Activated naive CD4-positive, alpha-beta T cell treated with anti-CD3 and anti-CD28 coated beads, Interleukin-2, amount 50 U/mL, for 24 hours (primary cell): ENCODE data around the gene FUNDC1.
"Not testable (repeated sequence)": the region's sequence is repeated elsewhere in the genome, so short reads cannot be mapped to it uniquely, and the experiment has no call there.

Source experiments
- H3K27ac Mint-ChIP-seq: one replicate; pipeline ENCODE4 v1.8.0; 2021; ENCODE audit warnings: mild to moderate bottlenecking, mixed read lengths
- H3K27me3 Mint-ChIP-seq: one replicate; pipeline ENCODE4 v1.8.0; 2021; ENCODE audit warnings: mixed read lengths
- H3K36me3 Mint-ChIP-seq: one replicate; pipeline ENCODE4 v1.8.0; 2021; ENCODE audit warnings: mixed read lengths
- H3K4me1 Mint-ChIP-seq: one replicate; pipeline ENCODE4 v1.8.0; 2021; ENCODE audit warnings: mixed read lengths
- H3K4me3 Mint-ChIP-seq: one replicate; pipeline ENCODE4 v1.8.0; 2021; ENCODE audit warnings: mild to moderate bottlenecking, mixed read lengths
- H3K9me3 Mint-ChIP-seq: one replicate; pipeline ENCODE4 v1.8.0; 2021; ENCODE audit warnings: mixed read lengths

Gene FUNDC1

DNA sequence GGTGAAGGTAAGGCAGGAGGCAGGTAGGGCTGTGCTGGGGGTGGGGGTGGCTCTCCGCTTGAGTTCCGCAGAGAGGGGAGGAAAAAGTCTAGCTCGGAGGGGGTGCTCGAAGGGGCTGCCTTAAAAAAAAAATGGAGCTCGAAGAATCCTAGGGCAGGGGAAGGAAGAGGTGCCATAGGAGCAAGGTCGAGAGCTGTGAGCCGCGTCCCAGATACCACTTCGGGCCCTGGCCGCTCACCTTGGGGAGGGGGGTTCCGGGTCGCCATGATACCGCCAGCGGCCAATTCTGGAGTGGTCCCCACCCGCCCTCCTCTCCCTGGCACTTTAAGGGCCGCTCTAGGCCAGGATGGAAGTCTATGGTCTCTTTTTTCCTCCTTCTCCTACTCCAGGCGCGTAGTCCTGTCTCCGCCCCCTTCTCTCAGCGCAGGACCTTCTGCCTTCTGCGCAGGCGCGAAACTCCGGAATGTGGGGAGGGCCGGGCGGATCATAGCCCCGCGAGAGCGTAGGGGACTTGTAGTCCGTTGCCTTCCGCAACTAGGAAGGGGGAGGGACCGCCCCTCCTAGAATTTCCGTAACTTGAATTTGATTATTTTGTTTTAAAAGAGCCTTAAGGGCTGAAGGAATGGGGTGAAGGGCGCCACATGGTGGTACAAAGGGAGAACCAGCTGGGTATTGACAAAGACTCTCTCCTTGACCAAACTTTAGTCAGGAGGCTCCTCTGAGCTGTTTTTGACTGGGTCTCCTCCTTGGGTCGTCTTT lies at the start of gene FUNDC1:
FUNDC1 (minus strand) TSS at position 293 of the 759 bp plus-strand sequence; CDS start at position 266, 27 bp downstream.
- no peaks in the 10 kb centered on the region for H3K9me3 Mint-ChIP-seq
- peaks cover 1% of the 10 kb centered on the region for H3K36me3 Mint-ChIP-seq
- peaks cover 34% of the 10 kb centered on the region for H3K4me1 Mint-ChIP-seq
- H3K27ac Mint-ChIP-seq: peak within 1 kb of the TSS; percentile 95
- H3K27me3 Mint-ChIP-seq: no peaks in the 10 kb centered on the region
- H3K4me3 Mint-ChIP-seq: peak within 1 kb of the TSS; percentile 92

DNA sequence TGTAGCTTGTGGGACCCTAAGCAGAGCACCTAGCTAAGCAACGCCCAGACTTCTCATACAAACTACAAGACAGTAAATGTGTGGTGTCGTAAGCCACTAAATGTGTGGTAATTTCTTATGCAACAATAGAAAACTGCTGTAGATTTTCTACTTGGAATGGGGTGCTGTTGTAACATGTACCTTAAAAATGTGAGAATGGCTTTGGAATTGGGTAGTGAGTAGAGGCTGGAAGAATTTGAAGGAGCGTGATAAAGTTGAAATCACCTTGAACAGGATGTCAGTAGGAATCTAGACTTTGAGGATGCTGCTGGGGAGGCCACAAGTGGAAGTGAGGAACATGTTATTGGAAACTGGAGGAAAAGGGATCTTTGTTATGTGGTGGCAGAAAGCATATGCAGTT lies 43.2 kb upstream of the FUNDC1 start:
- Mint-ChIP-seq H3K27ac (no peak overlapping the region), H3K27me3 (no peaks in the 10 kb centered on the region), H3K9me3 (no peaks in the 10 kb centered on the region), H3K4me3 (no peak overlapping the region), H3K4me1 (no peaks in the 10 kb centered on the region), H3K36me3 (no peaks in the 10 kb centered on the region)

DNA sequence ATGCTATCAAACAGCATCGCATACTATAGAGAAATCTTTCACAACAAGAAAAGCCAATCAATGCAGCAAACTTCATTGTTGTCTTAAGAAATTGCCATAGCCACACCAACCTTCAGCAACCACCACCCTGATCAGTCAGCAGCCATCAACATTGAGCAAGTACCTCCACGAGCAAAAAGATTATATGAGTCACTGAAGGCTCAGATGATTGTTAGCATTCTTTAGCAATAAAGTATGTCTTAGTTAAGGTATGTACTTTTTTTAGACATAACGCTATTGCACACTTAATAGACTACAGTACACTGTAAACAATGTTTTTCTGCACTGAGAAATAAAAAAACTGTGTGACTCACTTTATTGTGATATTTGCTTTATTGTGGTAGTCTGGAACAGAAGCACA lies 37.8 kb upstream of the FUNDC1 start:
- H3K4me3 Mint-ChIP-seq: no peak overlapping the region
- H3K27ac Mint-ChIP-seq: no peak overlapping the region
- no peaks in the 10 kb centered on the region for H3K36me3 Mint-ChIP-seq
- H3K4me1 Mint-ChIP-seq: no peaks in the 10 kb centered on the region
- no peaks in the 10 kb centered on the region for H3K27me3 Mint-ChIP-seq
- no peaks in the 10 kb centered on the region for H3K9me3 Mint-ChIP-seq

DNA sequence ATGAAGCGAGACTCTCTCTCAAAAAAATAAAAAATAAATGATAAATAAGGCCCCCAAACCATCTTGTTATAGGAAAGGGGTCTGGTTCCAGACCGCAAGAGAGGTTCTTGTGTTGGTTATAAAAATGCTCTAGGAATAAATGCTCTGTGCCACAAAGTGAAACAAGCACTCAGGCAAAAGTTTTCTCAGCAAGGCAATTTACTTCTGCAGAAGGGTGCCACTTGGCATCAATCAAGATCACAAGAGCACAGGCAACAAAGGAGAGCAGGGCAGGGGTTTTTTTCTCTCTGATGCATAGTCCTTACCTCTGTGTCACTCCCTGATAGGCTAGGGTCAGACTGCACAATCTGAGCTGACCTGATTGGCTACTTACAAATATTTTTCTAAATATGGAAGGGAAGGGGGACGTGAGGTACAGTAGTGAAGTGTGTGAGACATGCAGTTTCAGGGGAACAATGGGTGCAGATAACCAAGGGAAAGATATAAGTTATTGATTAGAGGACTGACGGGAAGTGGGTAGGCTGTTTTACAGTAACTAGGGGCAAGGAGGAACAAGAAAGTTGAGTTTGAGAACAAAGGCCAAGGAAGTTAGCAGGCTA lies 29.8 kb upstream of the FUNDC1 start:
- no peaks in the 10 kb centered on the region for H3K4me1 Mint-ChIP-seq
- H3K27me3 Mint-ChIP-seq: no peaks in the 10 kb centered on the region
- H3K36me3 Mint-ChIP-seq: peaks cover 6% of the 10 kb centered on the region
- no peak overlapping the region for H3K27ac Mint-ChIP-seq
- no peaks in the 10 kb centered on the region for H3K9me3 Mint-ChIP-seq
- no peak overlapping the region for H3K4me3 Mint-ChIP-seq

DNA sequence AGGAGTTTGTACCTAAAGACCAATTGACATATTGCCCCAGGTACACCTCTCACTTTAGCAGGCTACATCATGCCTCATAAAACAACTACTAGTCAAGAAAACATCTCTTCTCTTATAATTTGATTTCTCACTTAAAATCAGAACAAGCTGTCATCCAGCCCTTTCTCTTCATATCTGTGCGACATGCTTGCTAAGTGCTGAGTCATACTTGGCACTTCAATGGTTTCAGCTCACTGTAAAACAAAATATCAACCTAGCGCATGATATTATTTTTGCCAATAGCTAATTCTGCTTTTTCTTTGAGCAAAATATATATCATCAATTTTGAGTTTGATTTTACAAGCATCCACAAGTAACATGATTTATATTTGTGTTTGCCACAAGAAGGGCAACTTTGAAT lies 27.9 kb upstream of the FUNDC1 start:
- no peaks in the 10 kb centered on the region for H3K9me3 Mint-ChIP-seq
- no peak overlapping the region for H3K27ac Mint-ChIP-seq
- H3K4me1 Mint-ChIP-seq: no peaks in the 10 kb centered on the region
- H3K4me3 Mint-ChIP-seq: no peak overlapping the region
- H3K36me3 Mint-ChIP-seq: peaks cover 6% of the 10 kb centered on the region
- H3K27me3 Mint-ChIP-seq: no peaks in the 10 kb centered on the region

- Mint-ChIP-seq H3K36me3 (peaks cover 4% of the 10 kb centered on the region), H3K27ac (no peak overlapping the region), H3K9me3 (no peaks in the 10 kb centered on the region), H3K4me3 (no peak overlapping the region), H3K4me1 (no peaks in the 10 kb centered on the region), H3K27me3 (no peaks in the 10 kb centered on the region)
These were observed 26.5 kb upstream of the FUNDC1 start for GRCh38 chrX:44569122-44569521.

DNA sequence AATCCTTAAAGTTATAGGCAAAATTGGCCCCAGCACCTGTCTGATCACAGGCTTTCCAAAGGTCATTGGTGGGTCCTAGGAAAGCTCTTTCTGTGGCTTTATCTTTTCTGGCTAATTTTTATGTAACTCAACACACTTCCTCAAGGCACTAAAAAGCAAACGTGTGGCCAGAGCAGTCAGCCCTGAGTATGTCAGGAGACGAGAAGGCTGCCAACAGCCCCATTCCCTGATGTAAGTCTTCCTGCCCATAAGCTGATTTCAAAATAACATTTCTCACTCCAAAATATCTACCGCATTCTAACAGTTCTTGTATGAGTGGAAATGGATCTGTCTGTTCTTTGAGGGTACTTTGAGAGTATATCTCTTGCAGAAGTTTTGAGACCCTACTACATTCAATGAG lies 25.5 kb upstream of the FUNDC1 start:
- Mint-ChIP-seq H3K27me3 (no peaks in the 10 kb centered on the region), H3K27ac (no peak overlapping the region), H3K9me3 (no peaks in the 10 kb centered on the region), H3K36me3 (peaks cover 4% of the 10 kb centered on the region), H3K4me3 (no peak overlapping the region), H3K4me1 (no peaks in the 10 kb centered on the region)

DNA sequence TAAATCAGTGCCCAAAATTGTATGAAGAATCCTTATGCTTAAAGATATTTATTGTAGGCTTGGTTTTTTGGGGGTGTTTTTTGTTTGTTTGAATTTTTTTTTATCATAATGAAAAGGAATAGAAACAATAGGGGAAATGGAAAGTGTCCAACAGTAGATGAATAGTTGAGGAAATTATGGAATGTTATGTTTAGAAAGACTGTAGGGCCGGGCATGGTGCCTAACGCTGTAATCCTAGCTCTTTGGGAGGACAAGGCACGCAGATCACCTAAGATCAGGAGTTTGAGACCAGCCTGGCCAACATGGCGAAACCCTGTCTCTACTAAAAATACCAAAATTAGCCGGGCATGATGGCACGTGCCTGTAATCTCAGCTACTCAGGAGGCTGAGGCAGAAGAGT lies 19.2 kb upstream of the FUNDC1 start:
- H3K4me3 Mint-ChIP-seq, H3K27me3 Mint-ChIP-seq, H3K27ac Mint-ChIP-seq, H3K36me3 Mint-ChIP-seq, H3K4me1 Mint-ChIP-seq, H3K9me3 Mint-ChIP-seq: not testable (repeated sequence)

DNA sequence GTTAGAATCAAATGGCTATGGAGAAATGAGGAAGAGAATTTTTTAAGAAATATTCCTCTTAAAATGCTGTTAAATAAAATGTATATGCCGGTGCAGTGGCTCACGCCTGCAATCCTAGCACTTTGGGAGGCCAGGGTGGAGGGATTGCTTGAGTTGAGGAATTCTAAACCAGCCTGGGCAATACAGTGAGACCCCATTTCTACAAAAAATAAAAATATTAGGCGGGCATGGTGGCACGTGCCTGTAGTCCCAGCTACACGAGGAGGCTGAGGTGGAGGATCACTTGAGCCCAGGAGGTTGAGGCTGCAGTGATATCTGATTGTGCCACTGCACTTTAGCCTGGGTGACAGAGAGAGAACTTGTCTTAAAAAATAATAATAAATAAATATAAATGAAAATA lies 7.9 kb upstream of the FUNDC1 start:
- H3K27me3 Mint-ChIP-seq: no peaks in the 10 kb centered on the region
- H3K4me3 Mint-ChIP-seq: no peak overlapping the region
- no peak overlapping the region for H3K27ac Mint-ChIP-seq
- H3K36me3 Mint-ChIP-seq: no peaks in the 10 kb centered on the region
- no peaks in the 10 kb centered on the region for H3K9me3 Mint-ChIP-seq
- H3K4me1 Mint-ChIP-seq: no peaks in the 10 kb centered on the region

DNA sequence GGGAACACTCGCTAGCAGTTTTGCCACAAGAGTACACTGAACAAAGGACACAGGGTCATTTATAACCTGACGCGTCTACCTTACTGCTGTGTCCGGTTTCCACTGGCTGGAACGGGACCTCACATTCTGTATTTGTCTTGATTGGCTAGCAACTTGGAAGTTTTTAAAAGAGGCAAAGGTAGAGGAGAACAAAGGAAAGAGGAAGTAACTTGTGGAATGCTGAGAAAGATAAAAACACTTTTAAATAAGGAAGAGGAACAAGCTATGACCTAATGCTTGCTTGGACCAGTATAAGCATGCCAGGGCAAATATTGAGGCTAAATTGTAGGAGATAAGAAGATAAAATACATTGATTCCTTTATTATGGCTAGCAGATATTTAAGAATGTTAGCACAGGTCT lies 2.8 kb upstream of the FUNDC1 start:
- H3K36me3 Mint-ChIP-seq, H3K9me3 Mint-ChIP-seq, H3K27me3 Mint-ChIP-seq, H3K4me3 Mint-ChIP-seq, H3K27ac Mint-ChIP-seq: not testable (repeated sequence)
- H3K4me1 Mint-ChIP-seq: peaks cover 19% of the 10 kb centered on the region

GRCh38 chrX:44544036-44544435 lies 1.4 kb upstream of the FUNDC1 start:
- peaks cover 27% of the 10 kb centered on the region for H3K4me1 Mint-ChIP-seq
- H3K36me3 Mint-ChIP-seq: peaks cover 1% of the 10 kb centered on the region
- no peaks in the 10 kb centered on the region for H3K9me3 Mint-ChIP-seq
- H3K27me3 Mint-ChIP-seq: no peaks in the 10 kb centered on the region
- H3K27ac Mint-ChIP-seq: no peak overlapping the region
- no peak overlapping the region for H3K4me3 Mint-ChIP-seq

DNA sequence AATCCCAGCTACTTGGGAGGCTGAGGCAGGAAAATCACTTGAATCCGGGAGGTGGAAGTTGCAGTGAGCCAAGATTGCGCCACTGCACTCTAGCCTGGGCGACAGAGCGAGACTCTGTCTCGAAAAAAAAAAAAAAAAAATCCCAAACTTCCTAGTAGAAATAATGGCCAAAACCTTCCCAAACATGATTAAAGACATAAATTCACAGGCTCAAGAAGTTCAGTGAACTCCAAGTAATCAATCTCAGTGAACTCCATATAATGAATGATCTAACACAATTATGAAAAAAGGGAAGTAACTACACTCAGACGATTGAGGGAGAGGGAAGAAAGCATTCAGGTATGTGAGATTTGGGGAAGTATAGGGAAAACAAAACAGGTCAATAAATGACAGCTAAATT lies 6.5 kb downstream of the FUNDC1 start:
- H3K9me3 Mint-ChIP-seq: no peaks in the 10 kb centered on the region
- H3K27ac Mint-ChIP-seq: no peak overlapping the region

GRCh38 chrX:44529310-44529709 lies 13.3 kb downstream of the FUNDC1 start:
- no peaks in the 10 kb centered on the region for H3K9me3 Mint-ChIP-seq
- peaks cover 29% of the 10 kb centered on the region for H3K4me1 Mint-ChIP-seq
- H3K27me3 Mint-ChIP-seq: no peaks in the 10 kb centered on the region
- H3K4me3 Mint-ChIP-seq: no peak overlapping the region
- H3K36me3 Mint-ChIP-seq: peaks cover 3% of the 10 kb centered on the region
- no peak overlapping the region for H3K27ac Mint-ChIP-seq

More for the DNA sequence above, 6.5 kb downstream of the FUNDC1 start:
- no peaks in the 10 kb centered on the region for H3K27me3 Mint-ChIP-seq
- peaks cover 11% of the 10 kb centered on the region for H3K36me3 Mint-ChIP-seq
- peaks cover 28% of the 10 kb centered on the region for H3K4me1 Mint-ChIP-seq
- no peak overlapping the region for H3K4me3 Mint-ChIP-seq

GRCh38 chrX:44514272-44514671 lies 28.4 kb downstream of the FUNDC1 start:
- Mint-ChIP-seq H3K27ac (no peak overlapping the region), H3K9me3 (no peaks in the 10 kb centered on the region), H3K27me3 (no peaks in the 10 kb centered on the region), H3K36me3 (no peaks in the 10 kb centered on the region), H3K4me1 (no peaks in the 10 kb centered on the region), H3K4me3 (no peak overlapping the region)

GRCh38 chrX:44507292-44507691 lies 35.4 kb downstream of the FUNDC1 start:
- H3K4me1 Mint-ChIP-seq: no peaks in the 10 kb centered on the region
- no peak overlapping the region for H3K4me3 Mint-ChIP-seq
- H3K27me3 Mint-ChIP-seq: no peaks in the 10 kb centered on the region
- H3K9me3 Mint-ChIP-seq: no peaks in the 10 kb centered on the region
- no peaks in the 10 kb centered on the region for H3K36me3 Mint-ChIP-seq
- peak overlapping the region; percentile 55 for H3K27ac Mint-ChIP-seq

DNA sequence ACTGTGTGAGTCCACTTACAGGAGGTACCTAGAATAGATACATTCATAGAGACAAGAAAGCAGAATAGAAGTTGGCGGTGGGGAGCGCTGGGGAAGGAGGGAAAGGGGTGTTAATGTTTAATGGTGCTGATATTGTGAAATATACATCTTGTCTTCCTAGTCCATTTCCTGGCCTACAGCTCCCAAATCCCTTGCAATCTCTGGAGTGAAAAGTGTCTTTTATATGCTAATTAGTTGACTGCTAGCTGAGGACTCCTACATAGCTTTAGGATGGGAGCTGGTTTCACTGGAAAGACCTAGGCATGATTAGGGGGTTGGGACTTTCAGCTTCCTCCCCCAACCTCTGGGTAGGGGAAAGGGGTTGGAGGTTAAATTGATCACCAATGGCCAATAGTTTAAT lies 36.0 kb downstream of the FUNDC1 start:
- no peaks in the 10 kb centered on the region for H3K4me1 Mint-ChIP-seq
- no peaks in the 10 kb centered on the region for H3K27me3 Mint-ChIP-seq
- H3K4me3 Mint-ChIP-seq: no peak overlapping the region
- H3K9me3 Mint-ChIP-seq: no peaks in the 10 kb centered on the region
- H3K27ac Mint-ChIP-seq: no peak overlapping the region
- H3K36me3 Mint-ChIP-seq: no peaks in the 10 kb centered on the region

DNA sequence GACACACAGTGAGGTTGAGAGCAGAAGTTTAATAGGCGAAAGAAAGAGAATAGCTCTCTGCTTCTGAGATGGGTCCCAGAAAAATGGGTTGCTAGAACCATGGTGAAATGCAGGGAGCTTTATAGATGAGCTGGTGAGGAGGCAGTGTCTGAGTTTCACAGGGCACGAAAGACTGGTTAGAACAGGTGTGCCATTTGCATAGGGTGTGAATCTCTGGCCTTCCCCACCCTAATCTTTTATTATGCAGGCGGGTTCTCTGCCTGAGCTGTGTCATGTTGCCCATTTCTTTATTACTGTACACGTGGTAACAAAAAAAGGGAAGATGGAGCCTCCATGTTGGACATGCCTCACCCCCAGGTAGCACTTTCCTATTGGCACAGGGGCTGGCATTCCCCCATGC lies 39.1 kb downstream of the FUNDC1 start:
- Mint-ChIP-seq H3K36me3 (no peaks in the 10 kb centered on the region), H3K4me3 (no peak overlapping the region), H3K27ac (no peak overlapping the region), H3K4me1 (no peaks in the 10 kb centered on the region), H3K9me3 (no peaks in the 10 kb centered on the region), H3K27me3 (no peaks in the 10 kb centered on the region)
